ENCODE results near the gene TREM1.
A peak's percentile ranks its signal among the peaks of the same experiment; 100 is the strongest.

TREM1 gene

GRCh38 chr6:41315943-41316620 lies 29.6 kb upstream of the TREM1 start:
- Histone ChIP-seq H3K27ac (replicated peaks) (no peak overlapping the region), H3K4me3 (replicated peaks; ENCODE audit: insufficient read depth, low read length) (no peak overlapping the region), H3K27me3 (ENCODE audit: insufficient read depth, poor library complexity, severe bottlenecking) (no peaks in the 10 kb centered on the region)
- TF ChIP-seq GABPA (IDR thresholded peaks at IDR 0.05; ENCODE audit: low read depth), result no peak
- TF ChIP-seq, protein P1, sequence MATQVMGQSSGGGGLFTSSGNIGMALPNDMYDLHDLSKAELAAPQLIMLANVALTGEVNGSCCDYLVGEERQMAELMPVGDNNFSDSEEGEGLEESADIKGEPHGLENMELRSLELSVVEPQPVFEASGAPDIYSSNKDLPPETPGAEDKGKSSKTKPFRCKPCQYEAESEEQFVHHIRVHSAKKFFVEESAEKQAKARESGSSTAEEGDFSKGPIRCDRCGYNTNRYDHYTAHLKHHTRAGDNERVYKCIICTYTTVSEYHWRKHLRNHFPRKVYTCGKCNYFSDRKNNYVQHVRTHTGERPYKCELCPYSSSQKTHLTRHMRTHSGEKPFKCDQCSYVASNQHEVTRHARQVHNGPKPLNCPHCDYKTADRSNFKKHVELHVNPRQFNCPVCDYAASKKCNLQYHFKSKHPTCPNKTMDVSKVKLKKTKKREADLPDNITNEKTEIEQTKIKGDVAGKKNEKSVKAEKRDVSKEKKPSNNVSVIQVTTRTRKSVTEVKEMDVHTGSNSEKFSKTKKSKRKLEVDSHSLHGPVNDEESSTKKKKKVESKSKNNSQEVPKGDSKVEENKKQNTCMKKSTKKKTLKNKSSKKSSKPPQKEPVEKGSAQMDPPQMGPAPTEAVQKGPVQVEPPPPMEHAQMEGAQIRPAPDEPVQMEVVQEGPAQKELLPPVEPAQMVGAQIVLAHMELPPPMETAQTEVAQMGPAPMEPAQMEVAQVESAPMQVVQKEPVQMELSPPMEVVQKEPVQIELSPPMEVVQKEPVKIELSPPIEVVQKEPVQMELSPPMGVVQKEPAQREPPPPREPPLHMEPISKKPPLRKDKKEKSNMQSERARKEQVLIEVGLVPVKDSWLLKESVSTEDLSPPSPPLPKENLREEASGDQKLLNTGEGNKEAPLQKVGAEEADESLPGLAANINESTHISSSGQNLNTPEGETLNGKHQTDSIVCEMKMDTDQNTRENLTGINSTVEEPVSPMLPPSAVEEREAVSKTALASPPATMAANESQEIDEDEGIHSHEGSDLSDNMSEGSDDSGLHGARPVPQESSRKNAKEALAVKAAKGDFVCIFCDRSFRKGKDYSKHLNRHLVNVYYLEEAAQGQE (IDR thresholded peaks at IDR 0.05; ENCODE audit: insufficient replicate concordance, low read depth), result no peak
- no peak for TF ChIP-seq SPI1 (IDR thresholded peaks at IDR 0.05; ENCODE audit: borderline replicate concordance, low read depth)
- no peak for TF ChIP-seq POLR2AphosphoS5 (IDR thresholded peaks at IDR 0.05; ENCODE audit: low read depth)
- TF ChIP-seq CTCF (IDR thresholded peaks at IDR 0.05; ENCODE audit: insufficient read depth, low read length), result no peak
- no peak for DNase-seq (ENCODE audit: low read depth in 1 of 2, low spot score in 1 of 2)

DNA sequence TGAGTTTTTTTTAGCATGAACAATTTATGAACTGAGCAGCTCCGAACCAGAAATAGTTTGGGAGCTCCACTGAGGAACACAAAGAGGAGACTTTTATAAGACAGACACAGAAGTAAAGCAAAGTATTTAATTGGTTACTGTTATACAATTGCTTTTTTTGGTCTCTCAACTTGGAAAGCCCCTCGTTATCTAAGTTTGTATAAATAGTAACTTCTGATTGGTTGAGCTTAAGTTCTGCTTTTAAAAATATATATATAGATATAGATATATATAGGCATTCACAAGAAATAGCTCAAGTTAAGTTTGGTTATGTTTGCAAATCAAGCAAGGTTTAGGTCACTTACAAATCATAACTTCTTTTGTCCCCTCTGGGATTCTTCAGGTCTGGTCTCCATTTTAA lies 28.7 kb upstream of the TREM1 start:
- Histone ChIP-seq H3K27ac (replicated peaks) (no peak overlapping the region), H3K4me3 (replicated peaks; ENCODE audit: insufficient read depth, low read length) (no peak overlapping the region), H3K27me3 (ENCODE audit: insufficient read depth, poor library complexity, severe bottlenecking) (no peaks in the 10 kb centered on the region)
- TF ChIP-seq, protein P1 (IDR thresholded peaks at IDR 0.05; ENCODE audit: insufficient replicate concordance, low read depth), result no peak
- TF ChIP-seq SPI1 (IDR thresholded peaks at IDR 0.05; ENCODE audit: borderline replicate concordance, low read depth) (no peak), GABPA (IDR thresholded peaks at IDR 0.05; ENCODE audit: low read depth) (no peak), CTCF (IDR thresholded peaks at IDR 0.05; ENCODE audit: insufficient read depth, low read length) (no peak), POLR2AphosphoS5 (IDR thresholded peaks at IDR 0.05; ENCODE audit: low read depth) (no peak)
- no peak for DNase-seq (ENCODE audit: low read depth in 1 of 2, low spot score in 1 of 2)

GRCh38 chr6:41306187-41306854 lies 19.8 kb upstream of the TREM1 start:
- no peak for TF ChIP-seq SPI1 (IDR thresholded peaks at IDR 0.05; ENCODE audit: borderline replicate concordance, low read depth)
- TF ChIP-seq CTCF (IDR thresholded peaks at IDR 0.05; ENCODE audit: insufficient read depth, low read length), result peak; percentile 44
- DNase-seq (ENCODE audit: low read depth in 1 of 2, low spot score in 1 of 2), result peak in 1 of 2 experiments; percentile 37
- Histone ChIP-seq H3K4me3 (replicated peaks; ENCODE audit: insufficient read depth, low read length) (no peak overlapping the region), H3K27me3 (ENCODE audit: insufficient read depth, poor library complexity, severe bottlenecking) (no peaks in the 10 kb centered on the region), H3K27ac (replicated peaks) (no peak overlapping the region)

Measured in HL-60 (cell line).